Ascending aorta (tissue), 2 donors: ENCODE measurements around the gene PCMT1. TPM values are rescaled to one million over a fixed set of nuclear protein-coding genes. Genes with fewer than 3 reads are reported as not detected.

Source experiments
- DNase-seq, 2 donors: peaks; one replicate each; pipeline ENCODE4 v3.0.0-alpha.2; 2019; ENCODE audit warnings: low spot score in 2 of 2
- H3K27ac ChIP-seq, 2 donors: fragments of 200-600 bp; sonication (generic); one replicate each; pipeline ENCODE4 v1.5.1; 2016 to 2017; ENCODE audit warnings: mild to moderate bottlenecking in 1 of 2
- H3K27me3 ChIP-seq: fragments of 200-600 bp; sonication (generic); one replicate; pipeline ENCODE4 v1.5.1; 2017
- H3K36me3 ChIP-seq, 2 donors: fragments of 200-600 bp; sonication (generic); one replicate each; pipeline ENCODE4 v1.5.1; 2016
- H3K4me1 ChIP-seq, 2 donors: fragments of 200-600 bp; sonication (generic); one replicate each; pipeline ENCODE4 v1.5.1; 2016 to 2017; ENCODE audit warnings: mild to moderate bottlenecking in 1 of 2
- H3K4me3 ChIP-seq, 2 donors: fragments of 200-600 bp; sonication (generic); one replicate each; pipeline ENCODE4 v1.5.1; 2016 to 2017; ENCODE audit warnings: mild to moderate bottlenecking in 1 of 2
- H3K9me3 ChIP-seq, 2 donors: fragments of 200-600 bp; sonication (generic); one replicate each; pipeline ENCODE4 v1.5.1; 2016
- intact Hi-C: fragments of 100-400 bp; cut with DNase I; formaldehyde crosslinking; loops from one replicate; pipeline ENCODE4 v1.15.1; 2023
- total RNA-seq: library from RNA; depleted of rRNA; stranded (reverse); fragments of >200 nt; gene quantifications from one replicate; pipeline ENCODE4 v1.1.0, GENCODE V29; 2016
- TF ChIP-seq, protein P1 (sequence below), 3 experiments: fragments of 200-600 bp in 2 of 3; fragments of 450-650 bp in 1 of 3; sonication (generic) in 2 of 3; IDR thresholded peaks; one replicate each; pipeline ENCODE4 v1.5.1; 2016 to 2019; ENCODE audit warnings: antibody characterized with exemption in 3 of 3, mild to moderate bottlenecking in 1 of 3, moderate library complexity in 1 of 3

The PCMT1 gene
- total RNA-seq, 1 donor from 2014 or later = 23.5 TPM

DNA sequence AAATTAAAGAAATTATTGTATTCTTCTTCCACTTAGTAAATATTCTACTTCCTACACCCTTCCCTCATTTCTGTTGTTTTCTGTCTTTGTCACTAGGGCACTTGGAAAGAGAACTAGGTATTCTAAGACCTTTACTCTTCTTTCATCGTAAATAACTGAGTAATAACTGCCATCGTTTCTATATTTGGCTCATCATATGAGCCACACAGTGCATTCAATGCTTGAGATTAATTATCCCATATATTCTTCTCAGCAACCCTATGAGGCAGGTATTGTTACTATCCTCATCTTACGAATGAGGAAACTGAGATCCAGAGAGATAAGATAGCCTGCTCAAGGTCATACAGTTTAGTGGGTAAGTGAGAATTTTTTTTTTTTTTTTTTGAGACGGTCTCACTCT is 75.8 kb downstream of the PCMT1 start:
- TF ChIP-seq, protein P1, sequence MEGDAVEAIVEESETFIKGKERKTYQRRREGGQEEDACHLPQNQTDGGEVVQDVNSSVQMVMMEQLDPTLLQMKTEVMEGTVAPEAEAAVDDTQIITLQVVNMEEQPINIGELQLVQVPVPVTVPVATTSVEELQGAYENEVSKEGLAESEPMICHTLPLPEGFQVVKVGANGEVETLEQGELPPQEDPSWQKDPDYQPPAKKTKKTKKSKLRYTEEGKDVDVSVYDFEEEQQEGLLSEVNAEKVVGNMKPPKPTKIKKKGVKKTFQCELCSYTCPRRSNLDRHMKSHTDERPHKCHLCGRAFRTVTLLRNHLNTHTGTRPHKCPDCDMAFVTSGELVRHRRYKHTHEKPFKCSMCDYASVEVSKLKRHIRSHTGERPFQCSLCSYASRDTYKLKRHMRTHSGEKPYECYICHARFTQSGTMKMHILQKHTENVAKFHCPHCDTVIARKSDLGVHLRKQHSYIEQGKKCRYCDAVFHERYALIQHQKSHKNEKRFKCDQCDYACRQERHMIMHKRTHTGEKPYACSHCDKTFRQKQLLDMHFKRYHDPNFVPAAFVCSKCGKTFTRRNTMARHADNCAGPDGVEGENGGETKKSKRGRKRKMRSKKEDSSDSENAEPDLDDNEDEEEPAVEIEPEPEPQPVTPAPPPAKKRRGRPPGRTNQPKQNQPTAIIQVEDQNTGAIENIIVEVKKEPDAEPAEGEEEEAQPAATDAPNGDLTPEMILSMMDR (IDR thresholded peaks at IDR 0.05) = no peak
- no peak for DNase-seq
- H3K9me3 ChIP-seq = no peaks in the 10 kb centered on the region
- H3K4me3 ChIP-seq = no peak overlapping the region
- H3K27me3 ChIP-seq = no peaks in the 10 kb centered on the region
- intact Hi-C loops = no loop called here
- no peak overlapping the region for H3K27ac ChIP-seq
- peaks cover 0 to 18% of the 10 kb centered on the region in 2 donors for H3K36me3 ChIP-seq
- no peaks in the 10 kb centered on the region for H3K4me1 ChIP-seq

DNA sequence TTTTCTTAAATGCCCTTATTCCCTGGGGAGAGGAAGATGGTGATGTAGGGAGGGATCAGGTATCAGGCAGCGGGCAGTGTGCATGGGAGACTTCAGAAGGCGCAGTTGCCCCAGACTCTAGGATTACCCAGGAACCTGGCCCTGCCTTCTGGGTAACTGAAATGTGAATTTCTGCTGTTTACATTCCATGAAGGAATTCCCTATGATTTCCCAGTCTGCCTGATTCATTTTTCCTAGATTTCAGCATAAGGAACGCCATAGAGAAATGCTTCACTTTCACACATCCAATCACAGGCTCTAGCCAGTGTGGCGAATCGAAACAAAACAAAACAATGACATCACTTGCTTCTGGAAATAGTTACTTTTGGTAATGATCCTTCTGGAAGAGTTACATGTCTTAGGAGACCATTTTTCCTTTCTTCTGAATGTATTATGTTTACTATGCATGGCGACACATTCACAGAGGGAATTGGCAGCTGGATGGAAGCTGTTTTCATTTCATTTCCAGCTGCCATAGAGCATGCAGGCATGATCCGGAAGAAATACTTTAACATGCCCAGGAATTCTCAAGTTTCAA is 81.3 kb downstream of the PCMT1 start:
- intact Hi-C loops = loop anchor here (5.0 kb wide), 2 partner anchors 186 to 1359 kb away; no protein-coding TSS in a partner anchor
- peaks cover 0 to 6% of the 10 kb centered on the region in 2 donors for H3K36me3 ChIP-seq
- TF ChIP-seq, protein P1 (IDR thresholded peaks at IDR 0.05) = no peak
- DNase-seq = no peak
- no peaks in the 10 kb centered on the region for H3K4me1 ChIP-seq
- no peaks in the 10 kb centered on the region for H3K9me3 ChIP-seq
- peak overlapping the region in 1 of 2 donors; percentile 46 for H3K4me3 ChIP-seq
- peak overlapping the region in 1 of 2 donors; percentile 18 for H3K27ac ChIP-seq
- H3K27me3 ChIP-seq = no peaks in the 10 kb centered on the region

DNA sequence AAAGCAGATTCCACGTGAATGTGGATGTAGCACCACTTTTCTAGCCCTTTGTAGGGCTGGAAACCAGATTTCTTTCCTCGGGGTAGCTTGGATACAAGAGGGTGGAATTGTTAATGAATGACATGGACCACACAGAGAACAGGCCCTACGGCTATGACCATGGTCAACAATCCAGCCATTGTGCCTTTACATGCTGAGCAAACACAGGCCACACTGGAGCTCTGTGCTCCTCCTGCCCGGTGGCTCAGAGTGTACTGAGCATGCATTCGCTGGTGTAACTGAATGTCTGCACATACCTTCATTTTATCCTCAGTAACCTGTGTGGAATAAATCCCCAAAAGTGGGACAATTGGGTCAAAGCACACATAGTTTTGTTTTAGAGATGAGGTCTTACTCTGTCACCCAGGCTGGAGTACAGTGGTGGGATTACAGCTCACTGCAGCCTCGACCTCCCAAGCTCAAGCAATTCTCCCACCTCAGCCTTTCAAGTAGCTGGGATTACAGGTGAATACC is 81.8 kb downstream of the PCMT1 start:
- Histone ChIP-seq H3K36me3 (peaks cover 0 to under 1% of the 10 kb centered on the region in 2 donors), H3K27ac (peak overlapping the region in 1 of 2 donors; percentile 18)

DNA sequence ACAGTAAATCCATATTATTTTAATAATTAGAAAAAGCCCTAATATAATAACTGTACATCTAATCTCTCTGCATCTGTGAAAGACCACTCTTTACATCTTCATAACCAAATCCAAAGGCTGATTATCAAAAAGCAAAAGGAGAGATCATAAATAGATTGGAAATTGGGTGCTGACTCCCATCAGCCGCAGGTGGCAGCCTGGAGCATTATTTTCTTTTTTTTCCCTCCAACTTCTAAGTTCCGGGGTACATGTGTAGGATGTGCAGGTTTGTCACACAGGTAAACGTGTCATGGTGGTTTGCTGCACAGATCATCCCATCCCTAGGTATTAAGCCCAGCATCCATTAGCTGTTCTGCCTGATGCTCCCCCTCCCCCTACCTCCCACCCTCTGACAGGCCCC is 84.1 kb downstream of the PCMT1 start:
- TF ChIP-seq, protein P1 (IDR thresholded peaks at IDR 0.05) = no peak
- intact Hi-C loops = loop anchor here (1.0 to 5.0 kb wide), 4 partner anchors 32 to 1361 kb away; no protein-coding TSS in a partner anchor
- Histone ChIP-seq H3K9me3 (no peaks in the 10 kb centered on the region), H3K4me1 (no peaks in the 10 kb centered on the region), H3K27me3 (no peaks in the 10 kb centered on the region), H3K4me3 (no peak overlapping the region), H3K27ac (no peak overlapping the region), H3K36me3 (no peaks in the 10 kb centered on the region)
- no peak for DNase-seq

More for the DNA sequence above, 81.8 kb downstream of the PCMT1 start:
- H3K27me3 ChIP-seq = no peaks in the 10 kb centered on the region
- TF ChIP-seq, protein P1 (IDR thresholded peaks at IDR 0.05) = no peak
- no peaks in the 10 kb centered on the region for H3K4me1 ChIP-seq
- H3K9me3 ChIP-seq = no peaks in the 10 kb centered on the region
- DNase-seq = no peak
- intact Hi-C loops = loop anchor here (5.0 kb wide), 2 partner anchors 186 to 1359 kb away; no protein-coding TSS in a partner anchor
- peak overlapping the region in 1 of 2 donors; percentile 46 for H3K4me3 ChIP-seq

DNA sequence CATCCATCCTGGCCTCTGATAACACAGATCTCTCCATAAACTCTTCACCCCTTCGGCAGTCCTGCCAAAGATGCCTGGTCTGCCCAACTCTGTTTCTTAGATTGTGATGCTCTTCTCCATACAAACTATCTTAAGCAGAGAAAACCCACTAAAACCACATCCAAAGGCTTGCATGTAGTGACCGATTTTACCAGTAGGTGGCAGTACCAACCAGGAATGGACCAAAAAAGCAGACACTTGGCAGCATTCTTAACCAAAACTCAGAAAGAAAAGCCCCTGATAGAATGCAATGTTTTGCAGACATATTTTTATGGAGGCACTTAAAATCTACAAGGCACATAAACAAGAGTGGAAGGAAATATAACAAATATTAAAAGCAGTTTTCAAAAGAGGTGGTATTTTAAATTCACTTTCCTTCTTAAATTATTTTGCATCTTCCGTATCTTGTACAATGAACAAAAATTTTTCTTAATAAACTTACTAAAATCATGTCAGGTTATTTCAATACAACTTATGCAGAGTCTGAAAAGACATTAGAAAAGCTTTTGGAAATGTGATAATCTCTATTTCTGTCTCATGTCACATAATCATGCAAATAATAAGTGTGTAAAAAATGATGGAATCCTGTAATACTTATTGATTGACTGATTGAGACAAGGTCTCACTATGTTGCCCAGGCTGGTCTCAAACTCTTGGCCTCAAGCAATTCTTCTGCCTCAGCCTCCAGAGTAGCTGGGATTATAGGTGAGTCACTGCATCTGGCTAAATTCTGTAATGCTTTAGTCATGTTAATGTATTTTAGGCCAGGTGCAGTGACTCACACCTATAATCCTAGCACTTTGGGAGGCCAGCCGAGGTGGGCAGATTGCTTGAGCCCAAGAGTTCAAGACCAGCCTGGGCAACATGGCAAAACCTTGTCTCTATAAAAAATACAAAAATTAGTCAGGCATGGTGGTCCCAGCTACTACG is 85.3 kb downstream of the PCMT1 start:
- H3K27ac ChIP-seq = no peak overlapping the region
- H3K27me3 ChIP-seq = no peaks in the 10 kb centered on the region
- H3K4me3 ChIP-seq = no peak overlapping the region
- peak in 1 of 2 donors; percentile 76 for DNase-seq
- intact Hi-C loops = loop anchor here (1.0 to 5.0 kb wide), 4 partner anchors 31 to 1362 kb away; no protein-coding TSS in a partner anchor
- H3K4me1 ChIP-seq = no peaks in the 10 kb centered on the region
- H3K9me3 ChIP-seq = no peaks in the 10 kb centered on the region
- H3K36me3 ChIP-seq = no peaks in the 10 kb centered on the region
- TF ChIP-seq, protein P1 (IDR thresholded peaks at IDR 0.05) = peak; percentile 76 to 94 (median 90)
